NT2/D1 (cell line): ENCODE data around the gene LGALS7B.

Experiments
- SUZ12 ChIP-seq: IDR thresholded peaks from 2 replicates; pipeline ENCODE4 v1.6.1; 2011; ENCODE audit not compliant: insufficient read length, insufficient read depth; ENCODE audit errors: extremely low read depth
- YY1 ChIP-seq: IDR thresholded peaks from 2 replicates; pipeline ENCODE4 v1.6.1; 2011; ENCODE audit not compliant: insufficient read length, insufficient read depth
- ZNF274 ChIP-seq: IDR thresholded peaks from 2 replicates; pipeline ENCODE4 v1.6.1; 2011; ENCODE audit warnings: mild to moderate bottlenecking, low read depth, low read length

DNA sequence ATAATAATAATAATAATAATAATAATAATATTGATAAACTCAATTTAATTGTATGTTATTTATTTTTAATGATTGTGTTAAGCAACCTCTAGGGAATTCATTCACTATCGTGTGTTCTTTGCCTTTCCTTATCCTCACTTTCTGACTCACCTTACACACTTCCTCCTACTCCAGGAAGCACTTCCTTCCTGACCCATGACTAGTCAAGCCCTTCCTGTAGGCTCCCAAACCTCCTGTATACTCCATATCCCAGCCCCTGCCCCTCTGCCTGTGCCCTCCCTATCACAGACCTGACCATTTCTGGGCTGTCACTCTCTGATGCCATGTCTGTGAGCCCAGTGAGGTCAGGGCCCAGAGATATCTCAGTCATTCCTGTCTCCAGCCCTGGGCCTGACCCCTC, 16.2 kb downstream of the LGALS7B start:
- TF ChIP-seq YY1 (no peak), SUZ12 (no peak), ZNF274 (no peak)
